ENCODE measurements around the gene PARP14.

Gene PARP14

DNA sequence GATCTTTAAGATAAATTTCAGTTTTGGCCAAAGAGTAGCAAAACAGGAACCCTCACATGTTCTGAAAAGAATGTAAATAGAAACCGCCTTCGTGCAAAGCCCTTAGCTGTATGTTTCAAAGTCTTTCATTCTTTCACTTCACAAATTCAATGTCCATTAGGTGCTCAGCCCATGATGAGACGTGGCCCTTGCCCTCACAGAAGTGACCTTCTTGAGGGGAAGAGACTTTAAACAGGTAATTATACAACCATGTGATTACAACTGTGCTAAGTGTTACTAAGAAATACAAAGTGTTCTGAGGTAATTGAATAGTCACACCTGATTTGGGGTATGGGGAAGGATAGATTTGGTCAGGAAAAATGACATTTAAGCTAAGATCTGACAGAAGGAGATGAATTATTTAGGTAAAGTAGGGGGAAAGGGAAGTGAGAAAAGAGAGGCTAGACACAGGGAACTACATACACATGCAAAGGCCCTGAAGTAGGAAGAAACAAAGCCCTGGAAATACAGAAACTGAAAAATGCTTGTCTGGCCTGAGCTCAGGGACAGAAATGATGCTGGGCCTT lies 93.4 kb downstream of the PARP14 start:
- DNase-seq = no peak

DNA sequence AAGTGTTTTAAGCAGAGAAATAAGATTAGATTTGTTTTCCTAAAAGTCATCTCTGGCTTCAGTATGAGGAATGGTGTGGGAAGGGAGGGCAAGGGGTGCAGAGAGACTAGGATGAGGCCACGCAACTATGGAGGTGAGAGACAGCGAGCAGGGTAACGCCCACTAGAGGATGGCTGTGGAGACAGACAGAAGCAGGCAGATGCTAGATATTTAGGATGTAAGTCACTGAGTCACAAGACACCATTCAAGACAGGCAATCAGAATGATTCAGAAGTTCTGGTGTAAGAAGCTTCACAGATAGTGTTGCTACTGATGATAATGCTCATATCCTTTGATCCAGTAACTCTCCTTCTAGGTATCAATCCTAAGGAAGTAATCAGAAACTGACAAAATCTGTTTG lies 93.9 kb downstream of the PARP14 start:
- DNase-seq = no peak

DNA sequence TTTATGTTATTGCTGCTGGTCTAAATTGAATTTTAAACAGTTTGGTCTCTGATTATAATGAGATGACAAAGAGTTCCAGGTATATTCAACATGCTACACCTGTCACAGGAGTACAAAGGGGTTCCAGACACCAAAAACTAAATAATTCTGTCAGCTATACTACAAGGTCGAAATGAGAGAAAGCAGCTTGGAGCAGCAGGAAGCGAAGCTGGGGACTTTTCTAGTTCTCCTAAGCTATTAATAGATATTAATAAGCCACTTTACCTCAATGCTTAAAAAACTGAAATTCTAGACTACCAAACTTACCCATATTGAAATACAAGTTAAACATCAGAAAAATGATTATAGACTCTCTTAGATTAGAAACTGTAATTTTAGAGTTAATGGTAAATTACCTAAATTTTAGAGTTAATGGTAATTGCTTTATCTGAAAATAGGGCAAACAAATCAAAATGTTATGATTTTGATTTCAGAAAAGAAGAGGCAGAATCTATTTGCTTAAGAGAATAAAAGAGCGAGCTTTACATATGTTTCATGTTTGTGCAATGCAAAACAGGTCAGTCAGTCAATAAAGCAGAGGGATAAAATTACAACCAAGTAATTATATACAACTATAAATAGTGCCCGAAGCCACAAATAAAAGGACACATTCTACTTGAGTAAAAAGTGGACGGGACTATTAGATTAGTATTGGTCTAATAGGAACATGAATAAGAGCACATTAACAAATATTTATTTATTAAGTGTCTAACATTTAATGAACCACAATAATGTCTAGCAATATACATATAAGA lies 96.2 kb downstream of the PARP14 start:
- no peak for DNase-seq

DNA sequence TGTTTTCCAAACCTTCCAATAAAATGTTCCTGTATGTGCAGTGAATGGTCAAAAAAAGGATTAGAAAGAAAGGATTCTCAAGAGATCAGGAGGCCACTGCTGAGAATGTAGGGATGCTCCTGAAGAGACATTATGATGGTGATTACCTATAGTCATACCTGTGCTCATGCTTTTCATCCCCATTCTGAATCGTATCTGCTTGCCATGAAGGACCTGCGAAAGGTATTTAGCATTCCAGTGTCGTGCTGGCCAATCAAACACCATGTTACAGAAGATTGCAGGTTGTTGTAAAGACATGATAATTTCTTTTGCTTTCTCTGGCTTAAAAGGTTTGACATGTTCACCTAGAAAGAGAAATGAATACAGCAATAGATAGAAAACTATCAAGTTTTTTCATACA lies 96.9 kb downstream of the PARP14 start:
- no peak for DNase-seq
